ENCODE data around the gene CFAP61.
A peak's percentile ranks its signal among the peaks of the same experiment; 100 is the strongest.

The CFAP61 gene

DNA sequence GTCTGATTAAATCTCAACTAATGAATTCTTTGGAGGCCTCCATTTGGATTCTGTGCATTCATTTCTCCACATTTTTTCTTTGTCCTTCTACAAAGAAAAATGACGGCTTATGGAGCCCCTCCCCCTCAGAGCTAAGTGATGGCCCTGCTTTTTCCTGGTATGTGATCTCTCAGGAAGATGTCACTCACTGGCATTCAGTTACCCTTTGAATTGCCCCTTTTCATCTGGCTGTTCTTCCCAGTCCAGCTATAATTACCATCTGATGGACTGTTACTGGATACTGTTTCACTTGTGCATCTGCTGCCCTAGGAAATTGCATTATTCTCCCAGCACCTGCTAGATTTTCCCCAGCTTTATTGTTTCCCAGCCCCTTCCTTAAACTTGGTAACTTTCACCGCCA lies 151.9 kb downstream of the CFAP61 start:
- Histone ChIP-seq H3K4me1 (ENCODE audit: control insufficient read depth in 2 of 2, insufficient read depth in 2 of 2, low read length in 2 of 2) (no peaks in the 10 kb centered on the region), H3K36me3 (ENCODE audit: control insufficient read depth in 2 of 2, insufficient read depth in 2 of 2, low read length in 2 of 2) (no peaks in the 10 kb centered on the region), H3K27ac (ENCODE audit: low read depth in 2 of 2, low read length in 2 of 2) (no peak overlapping the region), H3K27me3 (ENCODE audit: control insufficient read depth in 2 of 2, insufficient read depth in 2 of 2, low read length in 2 of 2) (no peaks in the 10 kb centered on the region), H3K9ac (ENCODE audit: low read depth in 1 of 2, low read length in 2 of 2) (no peak overlapping the region), H3K9me3 (ENCODE audit: control insufficient read depth in 2 of 2, low read length in 2 of 2) (no peaks in the 10 kb centered on the region), H3K4me3 (ENCODE audit: low read length in 2 of 2) (no peak overlapping the region)

DNA sequence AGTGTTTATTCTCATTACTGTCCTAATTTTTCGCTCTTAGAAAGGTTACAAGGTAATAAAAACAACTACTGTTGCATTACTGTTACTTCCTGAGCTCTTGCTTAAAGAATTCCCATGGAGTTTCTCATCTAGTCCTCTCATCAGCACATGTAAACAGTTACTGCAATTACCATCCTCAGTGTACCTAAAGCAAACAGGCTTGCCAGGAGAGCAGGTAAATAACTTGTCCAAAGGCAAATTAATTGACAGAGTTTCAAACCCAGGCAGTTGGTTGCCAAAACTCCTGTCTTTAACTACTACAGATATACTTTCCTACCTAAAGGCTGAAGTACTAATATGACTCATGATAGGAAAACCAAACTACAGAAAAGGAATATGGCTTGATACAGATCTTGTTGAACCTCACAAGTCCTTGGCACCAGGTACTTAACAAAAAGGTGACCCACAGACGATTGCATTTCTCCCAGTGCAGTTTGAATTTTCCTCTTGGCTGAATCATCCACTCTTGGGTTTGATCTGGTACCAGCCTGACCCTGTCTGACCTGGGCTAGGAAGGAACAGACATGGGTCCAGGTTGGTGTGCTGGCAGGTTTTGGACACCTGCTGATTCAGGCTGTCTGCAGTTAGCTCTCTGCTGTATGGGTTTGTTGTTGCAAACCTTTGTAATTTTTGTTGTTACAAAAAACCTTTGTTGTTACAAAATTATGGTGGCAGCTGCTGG lies 153.0 kb downstream of the CFAP61 start:
- H3K4me1 ChIP-seq (ENCODE audit: control insufficient read depth in 2 of 2, insufficient read depth in 2 of 2, low read length in 2 of 2): no peaks in the 10 kb centered on the region
- H3K36me3 ChIP-seq (ENCODE audit: control insufficient read depth in 2 of 2, insufficient read depth in 2 of 2, low read length in 2 of 2): no peaks in the 10 kb centered on the region
- H3K4me3 ChIP-seq (ENCODE audit: low read length in 2 of 2): no peak overlapping the region
- H3K9me3 ChIP-seq (ENCODE audit: control insufficient read depth in 2 of 2, low read length in 2 of 2): no peaks in the 10 kb centered on the region
- no peak overlapping the region for H3K27ac ChIP-seq (ENCODE audit: low read depth in 2 of 2, low read length in 2 of 2)
- H3K9ac ChIP-seq (ENCODE audit: low read depth in 1 of 2, low read length in 2 of 2): no peak overlapping the region
- H3K27me3 ChIP-seq (ENCODE audit: control insufficient read depth in 2 of 2, insufficient read depth in 2 of 2, low read length in 2 of 2): no peaks in the 10 kb centered on the region

DNA sequence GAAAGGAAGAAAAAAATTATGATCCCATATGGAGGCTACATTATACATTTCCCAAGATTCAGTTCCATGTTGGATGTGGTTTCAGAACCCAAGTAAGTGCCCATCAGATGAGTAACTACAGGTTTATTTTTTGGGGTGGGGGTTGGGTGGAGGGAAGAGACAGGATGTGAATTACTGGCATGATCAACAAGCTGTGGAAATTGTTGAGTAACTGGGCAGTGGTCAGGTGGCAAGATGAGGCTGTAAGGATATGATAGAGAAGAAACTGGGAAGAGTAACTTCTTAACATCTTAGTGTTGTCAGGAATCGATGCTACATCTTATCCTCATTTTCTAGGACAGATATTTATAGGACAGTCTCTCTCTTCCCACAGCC lies 153.5 kb downstream of the CFAP61 start:
- no peak overlapping the region for H3K4me3 ChIP-seq (ENCODE audit: low read length in 2 of 2)
- no peaks in the 10 kb centered on the region for H3K9me3 ChIP-seq (ENCODE audit: control insufficient read depth in 2 of 2, low read length in 2 of 2)
- H3K27me3 ChIP-seq (ENCODE audit: control insufficient read depth in 2 of 2, insufficient read depth in 2 of 2, low read length in 2 of 2): no peaks in the 10 kb centered on the region
- no peak overlapping the region for H3K27ac ChIP-seq (ENCODE audit: low read depth in 2 of 2, low read length in 2 of 2)
- H3K9ac ChIP-seq (ENCODE audit: low read depth in 1 of 2, low read length in 2 of 2): no peak overlapping the region
- H3K4me1 ChIP-seq (ENCODE audit: control insufficient read depth in 2 of 2, insufficient read depth in 2 of 2, low read length in 2 of 2): peaks cover 0 to 1% of the 10 kb centered on the region in 2 donors
- no peaks in the 10 kb centered on the region for H3K36me3 ChIP-seq (ENCODE audit: control insufficient read depth in 2 of 2, insufficient read depth in 2 of 2, low read length in 2 of 2)

DNA sequence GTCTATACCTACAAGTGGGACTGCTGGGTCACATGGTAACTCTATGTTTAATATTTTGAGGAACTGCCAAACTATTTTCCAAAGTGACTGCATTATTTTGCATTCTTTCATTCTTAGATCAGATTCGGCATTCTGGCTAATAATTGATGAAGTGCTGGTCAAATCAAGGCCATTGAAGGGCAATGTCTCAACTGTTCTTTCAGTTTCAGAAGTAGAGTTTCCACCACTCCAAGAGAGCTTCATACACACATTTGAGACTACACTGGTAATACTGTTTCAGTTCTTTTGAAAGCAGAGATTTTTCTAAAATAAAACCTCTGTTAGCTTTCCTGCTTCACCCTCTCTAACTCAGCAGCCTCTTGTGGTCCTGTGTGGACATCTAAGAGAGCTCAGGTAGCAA lies 154.5 kb downstream of the CFAP61 start:
- H3K4me1 ChIP-seq (ENCODE audit: control insufficient read depth in 2 of 2, insufficient read depth in 2 of 2, low read length in 2 of 2): peaks cover 6% of the 10 kb centered on the region in 2 donors
- no peak overlapping the region for H3K27ac ChIP-seq (ENCODE audit: low read depth in 2 of 2, low read length in 2 of 2)
- no peak overlapping the region for H3K4me3 ChIP-seq (ENCODE audit: low read length in 2 of 2)
- no peaks in the 10 kb centered on the region for H3K27me3 ChIP-seq (ENCODE audit: control insufficient read depth in 2 of 2, insufficient read depth in 2 of 2, low read length in 2 of 2)
- H3K9me3 ChIP-seq (ENCODE audit: control insufficient read depth in 2 of 2, low read length in 2 of 2): no peaks in the 10 kb centered on the region
- H3K9ac ChIP-seq (ENCODE audit: low read depth in 1 of 2, low read length in 2 of 2): no peak overlapping the region
- no peaks in the 10 kb centered on the region for H3K36me3 ChIP-seq (ENCODE audit: control insufficient read depth in 2 of 2, insufficient read depth in 2 of 2, low read length in 2 of 2)

DNA sequence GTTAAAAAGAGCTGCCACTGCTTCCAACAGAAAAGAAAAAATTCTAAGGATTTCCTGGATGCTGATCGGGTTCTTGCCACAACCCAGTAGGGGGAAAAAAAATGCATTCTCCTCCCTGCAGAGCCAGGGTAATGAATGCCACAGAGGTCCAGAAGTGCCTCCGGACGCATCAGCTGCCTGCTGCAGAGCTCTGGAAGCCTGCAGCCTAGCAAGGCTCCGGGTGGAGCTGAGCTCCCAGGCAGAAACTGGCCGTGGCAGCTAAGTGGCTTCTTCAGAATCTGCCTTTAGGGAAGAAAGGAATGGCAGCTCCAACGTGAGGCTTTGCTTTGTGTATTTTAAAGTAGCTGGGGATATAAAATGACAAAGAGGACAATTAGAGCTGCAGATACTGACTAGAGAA lies 155.0 kb downstream of the CFAP61 start:
- Histone ChIP-seq H3K4me1 (ENCODE audit: control insufficient read depth in 2 of 2, insufficient read depth in 2 of 2, low read length in 2 of 2) (peaks cover 6 to 11% of the 10 kb centered on the region in 2 donors), H3K27me3 (ENCODE audit: control insufficient read depth in 2 of 2, insufficient read depth in 2 of 2, low read length in 2 of 2) (no peaks in the 10 kb centered on the region), H3K9ac (ENCODE audit: low read depth in 1 of 2, low read length in 2 of 2) (no peak overlapping the region), H3K4me3 (ENCODE audit: low read length in 2 of 2) (no peak overlapping the region), H3K36me3 (ENCODE audit: control insufficient read depth in 2 of 2, insufficient read depth in 2 of 2, low read length in 2 of 2) (no peaks in the 10 kb centered on the region), H3K9me3 (ENCODE audit: control insufficient read depth in 2 of 2, low read length in 2 of 2) (no peaks in the 10 kb centered on the region), H3K27ac (ENCODE audit: low read depth in 2 of 2, low read length in 2 of 2) (no peak overlapping the region)

DNA sequence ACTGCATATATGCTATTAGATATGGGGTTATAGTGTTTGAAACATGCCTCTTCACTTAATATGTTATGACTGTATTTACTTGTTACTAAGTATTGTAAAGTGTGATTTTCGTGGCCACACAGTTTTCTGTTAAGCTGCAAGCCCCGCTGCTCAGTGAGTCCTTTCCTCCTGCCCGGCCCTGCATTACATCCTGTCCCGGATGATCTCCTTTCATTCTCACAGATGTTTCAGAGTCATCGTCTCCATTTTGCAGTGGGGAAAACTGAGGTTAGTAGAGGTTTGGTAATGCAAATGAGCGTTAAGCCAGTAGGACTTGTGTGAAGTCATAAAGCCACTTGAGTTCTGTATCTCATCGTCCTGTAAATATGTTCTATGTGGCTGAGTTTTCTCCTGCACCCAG lies 155.5 kb downstream of the CFAP61 start:
- Histone ChIP-seq H3K9me3 (ENCODE audit: control insufficient read depth in 2 of 2, low read length in 2 of 2) (no peaks in the 10 kb centered on the region), H3K9ac (ENCODE audit: low read depth in 1 of 2, low read length in 2 of 2) (no peak overlapping the region)

DNA sequence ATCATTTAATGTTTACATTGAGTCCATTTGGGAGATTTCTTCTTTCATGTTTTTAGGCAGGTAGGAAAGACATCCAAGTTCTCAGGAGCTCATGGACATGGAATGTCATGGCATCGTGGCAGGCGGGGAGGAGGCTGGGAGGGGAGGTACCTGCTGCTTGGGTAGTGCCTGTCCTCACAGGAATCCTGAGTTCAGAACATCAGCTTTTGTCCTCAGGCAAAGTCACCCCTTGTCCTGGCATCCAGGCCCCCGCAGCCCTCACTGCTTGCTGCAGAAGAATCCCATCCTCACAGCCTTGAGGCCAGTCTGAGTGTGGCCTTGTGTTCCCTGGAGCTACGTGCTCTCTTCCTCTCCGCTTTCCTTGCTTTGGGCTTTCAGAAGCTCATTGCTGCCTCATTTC lies 157.4 kb downstream of the CFAP61 start:
- Histone ChIP-seq H3K9me3 (ENCODE audit: control insufficient read depth in 2 of 2, low read length in 2 of 2) (no peaks in the 10 kb centered on the region), H3K4me3 (ENCODE audit: low read length in 2 of 2) (no peak overlapping the region), H3K27me3 (ENCODE audit: control insufficient read depth in 2 of 2, insufficient read depth in 2 of 2, low read length in 2 of 2) (no peaks in the 10 kb centered on the region), H3K4me1 (ENCODE audit: control insufficient read depth in 2 of 2, insufficient read depth in 2 of 2, low read length in 2 of 2) (peaks cover 6 to 11% of the 10 kb centered on the region in 2 donors), H3K36me3 (ENCODE audit: control insufficient read depth in 2 of 2, insufficient read depth in 2 of 2, low read length in 2 of 2) (no peaks in the 10 kb centered on the region), H3K9ac (ENCODE audit: low read depth in 1 of 2, low read length in 2 of 2) (no peak overlapping the region), H3K27ac (ENCODE audit: low read depth in 2 of 2, low read length in 2 of 2) (no peak overlapping the region)

More for the DNA sequence above, 155.5 kb downstream of the CFAP61 start:
- H3K4me1 ChIP-seq (ENCODE audit: control insufficient read depth in 2 of 2, insufficient read depth in 2 of 2, low read length in 2 of 2): peaks cover 6 to 11% of the 10 kb centered on the region in 2 donors
- no peaks in the 10 kb centered on the region for H3K27me3 ChIP-seq (ENCODE audit: control insufficient read depth in 2 of 2, insufficient read depth in 2 of 2, low read length in 2 of 2)
- H3K36me3 ChIP-seq (ENCODE audit: control insufficient read depth in 2 of 2, insufficient read depth in 2 of 2, low read length in 2 of 2): no peaks in the 10 kb centered on the region
- H3K4me3 ChIP-seq (ENCODE audit: low read length in 2 of 2): no peak overlapping the region
- no peak overlapping the region for H3K27ac ChIP-seq (ENCODE audit: low read depth in 2 of 2, low read length in 2 of 2)

DNA sequence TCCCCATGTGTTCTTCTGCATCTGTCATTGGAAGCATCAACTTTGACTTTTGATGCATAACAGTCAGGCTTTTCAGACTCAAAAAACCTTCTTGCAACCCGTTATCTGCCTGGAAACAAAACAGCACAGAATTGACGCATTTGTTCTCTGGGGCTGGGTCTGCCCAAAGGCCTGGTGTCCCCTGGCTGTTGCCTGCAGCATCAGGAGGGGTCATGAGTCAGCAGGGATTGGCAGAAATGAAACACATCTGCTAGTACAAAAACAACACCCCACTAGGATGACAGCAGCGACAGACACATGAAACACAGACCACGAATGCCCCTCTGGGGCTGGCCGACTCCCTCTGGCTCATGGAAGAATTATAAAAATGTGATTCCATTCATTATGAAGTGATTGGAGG lies 158.0 kb downstream of the CFAP61 start:
- Histone ChIP-seq H3K9me3 (ENCODE audit: control insufficient read depth in 2 of 2, low read length in 2 of 2) (no peaks in the 10 kb centered on the region), H3K27ac (ENCODE audit: low read depth in 2 of 2, low read length in 2 of 2) (no peak overlapping the region), H3K27me3 (ENCODE audit: control insufficient read depth in 2 of 2, insufficient read depth in 2 of 2, low read length in 2 of 2) (no peaks in the 10 kb centered on the region), H3K4me1 (ENCODE audit: control insufficient read depth in 2 of 2, insufficient read depth in 2 of 2, low read length in 2 of 2) (peaks cover 6 to 11% of the 10 kb centered on the region in 2 donors), H3K4me3 (ENCODE audit: low read length in 2 of 2) (no peak overlapping the region), H3K36me3 (ENCODE audit: control insufficient read depth in 2 of 2, insufficient read depth in 2 of 2, low read length in 2 of 2) (no peaks in the 10 kb centered on the region), H3K9ac (ENCODE audit: low read depth in 1 of 2, low read length in 2 of 2) (no peak overlapping the region)

DNA sequence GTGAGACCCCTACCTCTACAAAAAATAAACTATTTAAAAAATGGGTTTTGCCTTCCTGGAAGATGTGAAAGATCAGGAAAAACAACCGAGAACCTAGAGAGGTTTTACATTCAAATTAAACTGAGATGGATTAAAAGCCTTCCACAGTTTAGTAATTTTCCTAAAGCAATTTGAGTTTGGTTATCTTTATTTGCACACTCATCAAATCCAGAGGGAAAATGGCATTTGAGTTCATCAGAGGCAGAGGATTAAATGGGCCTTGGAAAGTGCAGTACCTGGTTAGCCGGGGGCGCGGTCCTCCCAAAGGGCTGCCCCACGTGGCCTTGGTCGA lies 158.6 kb downstream of the CFAP61 start:
- no peaks in the 10 kb centered on the region for H3K27me3 ChIP-seq (ENCODE audit: control insufficient read depth in 2 of 2, insufficient read depth in 2 of 2, low read length in 2 of 2)
- peaks cover 6 to 11% of the 10 kb centered on the region in 2 donors for H3K4me1 ChIP-seq (ENCODE audit: control insufficient read depth in 2 of 2, insufficient read depth in 2 of 2, low read length in 2 of 2)
- no peaks in the 10 kb centered on the region for H3K36me3 ChIP-seq (ENCODE audit: control insufficient read depth in 2 of 2, insufficient read depth in 2 of 2, low read length in 2 of 2)
- H3K27ac ChIP-seq (ENCODE audit: low read depth in 2 of 2, low read length in 2 of 2): peak overlapping the region in 1 of 2 donors; percentile 21
- no peak overlapping the region for H3K4me3 ChIP-seq (ENCODE audit: low read length in 2 of 2)
- H3K9ac ChIP-seq (ENCODE audit: low read depth in 1 of 2, low read length in 2 of 2): no peak overlapping the region
- no peaks in the 10 kb centered on the region for H3K9me3 ChIP-seq (ENCODE audit: control insufficient read depth in 2 of 2, low read length in 2 of 2)

DNA sequence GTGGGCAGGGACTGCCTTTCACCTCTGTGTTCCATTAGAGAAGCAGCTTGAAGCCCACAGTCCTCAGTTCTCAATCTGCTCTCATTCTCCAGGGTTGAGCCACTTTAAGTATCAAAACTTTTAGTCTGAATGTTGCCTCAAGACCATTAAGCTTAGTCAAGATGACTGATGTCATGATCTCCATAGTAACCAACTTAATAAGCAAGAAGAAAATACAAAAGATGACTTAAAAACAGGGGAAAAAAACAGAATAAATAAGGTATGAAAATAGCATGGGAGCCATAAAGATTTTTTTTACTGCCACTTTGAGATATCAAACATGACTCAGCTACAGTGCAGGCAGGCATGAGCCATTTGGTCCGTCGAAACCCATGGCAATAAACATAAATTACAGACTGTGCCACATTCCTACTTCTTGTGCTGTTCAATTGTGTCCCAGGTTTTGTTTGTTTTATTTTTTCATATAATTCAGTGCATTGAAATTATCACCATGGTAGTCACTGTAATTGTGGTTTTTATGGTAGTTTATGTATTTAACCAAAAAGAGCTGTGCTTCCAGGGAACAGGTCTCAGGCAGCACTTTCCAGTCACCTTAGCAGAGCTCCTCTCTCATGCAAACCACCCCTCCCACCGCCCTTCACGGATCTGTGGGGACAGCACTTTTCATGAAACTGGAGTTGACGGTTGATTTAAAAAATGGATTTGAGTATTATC lies 159.1 kb downstream of the CFAP61 start:
- H3K27ac ChIP-seq (ENCODE audit: low read depth in 2 of 2, low read length in 2 of 2): peak overlapping the region in 1 of 2 donors; percentile 21
- no peaks in the 10 kb centered on the region for H3K36me3 ChIP-seq (ENCODE audit: control insufficient read depth in 2 of 2, insufficient read depth in 2 of 2, low read length in 2 of 2)
- no peak overlapping the region for H3K4me3 ChIP-seq (ENCODE audit: low read length in 2 of 2)

More for the DNA sequence above, 159.1 kb downstream of the CFAP61 start:
- Histone ChIP-seq H3K27me3 (ENCODE audit: control insufficient read depth in 2 of 2, insufficient read depth in 2 of 2, low read length in 2 of 2) (no peaks in the 10 kb centered on the region), H3K9me3 (ENCODE audit: control insufficient read depth in 2 of 2, low read length in 2 of 2) (no peaks in the 10 kb centered on the region), H3K4me1 (ENCODE audit: control insufficient read depth in 2 of 2, insufficient read depth in 2 of 2, low read length in 2 of 2) (peaks cover 6 to 11% of the 10 kb centered on the region in 2 donors), H3K9ac (ENCODE audit: low read depth in 1 of 2, low read length in 2 of 2) (no peak overlapping the region)

Measured in mucosa of rectum (tissue), 2 donors.